SJSA1 (cell line): Measurements from ENCODE around the gene ANKRD29. TPM values are rescaled to one million over a fixed set of nuclear protein-coding genes. Genes with fewer than 3 reads are reported as not detected.
"Not testable (repeated sequence)": the region's sequence is repeated elsewhere in the genome, so short reads cannot be mapped to it uniquely, and the experiment has no call there.

Experiments
- DNase-seq, 2 experiments: peaks; one replicate each; pipeline ENCODE4 v3.0.0-alpha.2; 2015 to 2020; ENCODE audit warnings: low spot score in 2 of 2, low read depth in 1 of 2
- H3K27ac ChIP-seq: fragments of 250-450 bp; sonication (Bioruptor Pico); 2 replicates; pipeline ENCODE4 v1.5.1; 2020; ENCODE audit warnings: mild to moderate bottlenecking, moderate library complexity
- H3K27me3 ChIP-seq: fragments of 250-450 bp; sonication (Bioruptor Pico); replicated peaks from 2 replicates; pipeline ENCODE4 v1.5.1; 2020; ENCODE audit warnings: mild to moderate bottlenecking, moderate library complexity
- H3K36me3 ChIP-seq: fragments of 250-450 bp; sonication (Bioruptor Pico); 2 replicates; pipeline ENCODE4 v1.5.1; 2020; ENCODE audit warnings: mild to moderate bottlenecking
- H3K4me1 ChIP-seq: fragments of 250-450 bp; sonication (Bioruptor Pico); replicated peaks from 2 replicates; pipeline ENCODE4 v1.6.1; 2021; ENCODE audit warnings: mild to moderate bottlenecking
- H3K4me3 ChIP-seq: fragments of 250-450 bp; sonication (Bioruptor Pico); 2 replicates; pipeline ENCODE4 v1.5.1; 2020; ENCODE audit warnings: mild to moderate bottlenecking
- H3K9me3 ChIP-seq: fragments of 250-450 bp; sonication (Bioruptor Pico); replicated peaks from 2 replicates; pipeline ENCODE4 v1.5.1; 2020; ENCODE audit warnings: mild to moderate bottlenecking
- total RNA-seq: library from RNA; depleted of rRNA; stranded (reverse); fragments of >200 nt; shearing (Covaris generic); gene quantifications from 2 replicates; pipeline ENCODE4 v1.2.3, GENCODE V29; 2014

The ANKRD29 gene
- total RNA-seq, 1 experiment from 2014 or later, result 0.34 TPM

DNA sequence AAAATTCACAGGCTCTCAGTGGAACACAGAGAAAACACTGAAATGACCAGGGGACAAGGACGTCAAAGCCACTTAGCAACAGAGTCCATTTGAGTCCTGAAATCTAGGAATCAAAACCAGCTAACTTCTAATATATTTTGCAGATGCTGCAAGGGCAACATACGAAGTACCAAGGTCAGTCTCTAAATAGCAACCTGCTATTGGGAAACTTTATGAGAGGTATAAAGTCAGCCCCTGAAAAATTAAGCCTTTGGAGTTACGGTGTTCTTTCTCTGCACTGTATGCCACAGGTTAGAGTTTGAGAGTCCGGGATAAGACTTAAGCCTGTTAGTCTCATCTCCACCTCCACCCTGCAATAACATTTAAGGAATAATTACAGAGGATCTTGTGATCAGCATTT is 89.7 kb downstream of the ANKRD29 start:
- H3K27ac ChIP-seq, result no peak overlapping the region
- H3K4me1 ChIP-seq, result peaks cover 20% of the 10 kb centered on the region
- DNase-seq, result no peak
- H3K4me3 ChIP-seq, result no peak overlapping the region
- H3K9me3 ChIP-seq, result no peaks in the 10 kb centered on the region
- H3K27me3 ChIP-seq, result no peaks in the 10 kb centered on the region
- peaks cover 55% of the 10 kb centered on the region for H3K36me3 ChIP-seq

DNA sequence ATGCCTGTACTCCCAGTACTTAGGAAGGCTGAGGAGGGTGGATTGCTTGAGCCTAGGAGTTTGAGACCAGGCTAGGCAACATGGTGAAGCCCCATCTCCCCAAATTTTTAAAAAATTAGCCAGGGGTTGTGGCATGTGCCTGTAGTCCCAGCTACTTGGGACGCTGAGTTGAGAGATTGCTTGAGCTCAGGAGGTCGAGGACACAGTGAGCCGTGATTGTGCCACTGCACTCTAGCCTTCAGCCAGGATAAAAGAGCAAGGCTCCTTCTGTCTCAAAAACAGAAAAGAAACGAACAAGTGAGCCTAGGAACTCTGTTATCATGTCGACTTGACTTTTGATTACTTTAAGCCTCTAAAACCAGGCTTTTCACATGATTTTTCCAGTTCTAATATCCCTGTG is 90.1 kb downstream of the ANKRD29 start:
- H3K27me3 ChIP-seq, result no peaks in the 10 kb centered on the region
- H3K36me3 ChIP-seq, result peaks cover 59% of the 10 kb centered on the region
- H3K9me3 ChIP-seq, result no peaks in the 10 kb centered on the region
- no peak overlapping the region for H3K4me3 ChIP-seq
- peaks cover 20% of the 10 kb centered on the region for H3K4me1 ChIP-seq
- no peak overlapping the region for H3K27ac ChIP-seq
- DNase-seq, result no peak

GRCh38 chr18:23572012-23572411 is 90.7 kb downstream of the ANKRD29 start:
- Histone ChIP-seq H3K36me3 (peaks cover 65% of the 10 kb centered on the region), H3K4me1 (peaks cover 20% of the 10 kb centered on the region), H3K27me3 (no peaks in the 10 kb centered on the region), H3K9me3 (no peaks in the 10 kb centered on the region), H3K27ac (no peak overlapping the region), H3K4me3 (no peak overlapping the region)
- DNase-seq, result no peak

- H3K4me1 ChIP-seq, result peaks cover 20% of the 10 kb centered on the region
- no peak overlapping the region for H3K4me3 ChIP-seq
- H3K27ac ChIP-seq, result no peak overlapping the region
- H3K9me3 ChIP-seq, result no peaks in the 10 kb centered on the region
- H3K27me3 ChIP-seq, result no peaks in the 10 kb centered on the region
- DNase-seq, result no peak
- H3K36me3 ChIP-seq, result peaks cover 71% of the 10 kb centered on the region
Observed at GRCh38 chr18:23570912-23571504, 91.7 kb downstream of the ANKRD29 start.

DNA sequence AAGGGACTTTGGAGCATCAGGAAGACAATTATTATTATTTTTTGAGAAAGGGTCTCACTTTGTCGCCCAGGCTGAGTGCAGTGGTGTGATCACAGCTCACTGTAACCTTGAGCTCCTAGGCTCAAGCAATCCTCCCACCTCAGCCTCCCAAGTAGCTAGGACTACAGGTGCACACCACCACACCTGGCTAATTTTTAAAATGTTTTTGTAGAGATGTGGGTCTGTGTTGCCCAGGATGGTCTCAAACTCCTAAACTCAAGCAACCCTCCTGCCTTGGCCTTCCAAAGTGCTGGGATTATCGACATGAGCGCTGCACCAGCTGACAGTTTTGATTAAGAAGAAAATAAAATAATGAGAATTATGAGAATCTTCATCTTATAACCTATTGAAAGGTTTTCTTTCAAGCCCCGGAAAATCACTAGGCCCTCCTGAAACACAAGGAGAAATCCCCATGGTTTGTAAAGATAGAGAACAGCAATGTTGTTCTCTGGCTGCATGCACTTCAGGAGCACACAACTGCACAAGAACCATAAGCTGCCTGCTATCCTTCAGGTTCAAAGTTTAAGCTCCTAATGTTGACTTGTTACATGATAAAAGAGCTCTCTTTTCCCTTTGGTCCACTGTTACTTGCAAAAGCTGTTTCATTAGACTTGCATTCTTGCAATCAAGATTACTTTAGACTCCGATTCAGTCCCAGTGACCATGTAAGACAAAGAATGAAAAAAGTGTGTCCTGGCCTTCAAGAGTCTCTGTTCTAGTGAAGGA is 93.2 kb downstream of the ANKRD29 start:
- no peak for DNase-seq
- H3K27ac ChIP-seq, result no peak overlapping the region
- H3K36me3 ChIP-seq, result peaks cover 77% of the 10 kb centered on the region
- H3K27me3 ChIP-seq, result no peaks in the 10 kb centered on the region
- H3K9me3 ChIP-seq, result no peaks in the 10 kb centered on the region
- H3K4me1 ChIP-seq, result peaks cover 12% of the 10 kb centered on the region
- H3K4me3 ChIP-seq, result no peak overlapping the region

- peaks cover 80% of the 10 kb centered on the region for H3K36me3 ChIP-seq
- DNase-seq, result no peak
- H3K9me3 ChIP-seq, result no peaks in the 10 kb centered on the region
- no peak overlapping the region for H3K4me3 ChIP-seq
- H3K27me3 ChIP-seq, result no peaks in the 10 kb centered on the region
- H3K27ac ChIP-seq, result no peak overlapping the region
- peaks cover 8% of the 10 kb centered on the region for H3K4me1 ChIP-seq
Observed at GRCh38 chr18:23568281-23569138, 94.2 kb downstream of the ANKRD29 start.

- no peaks in the 10 kb centered on the region for H3K9me3 ChIP-seq
- peaks cover 7% of the 10 kb centered on the region; the same call in 1 of the 2 replicates for H3K4me1 ChIP-seq
- H3K36me3 ChIP-seq, result peaks cover 80% of the 10 kb centered on the region
- H3K4me3 ChIP-seq, result no peak overlapping the region
- no peaks in the 10 kb centered on the region for H3K27me3 ChIP-seq
- H3K27ac ChIP-seq, result no peak overlapping the region
- DNase-seq, result no peak
Observed at GRCh38 chr18:23567671-23568070, 95.0 kb downstream of the ANKRD29 start.

GRCh38 chr18:23565916-23566547 is 96.7 kb downstream of the ANKRD29 start:
- peaks cover 7% of the 10 kb centered on the region; the same call in 1 of the 2 replicates for H3K4me1 ChIP-seq
- DNase-seq, result no peak

GRCh38 chr18:23563377-23564043 is 99.2 kb downstream of the ANKRD29 start:
- Histone ChIP-seq H3K36me3 (peaks cover 76% of the 10 kb centered on the region), H3K9me3 (no peaks in the 10 kb centered on the region), H3K4me3 (no peak overlapping the region), H3K4me1 (peaks cover 7% of the 10 kb centered on the region; the same call in 1 of the 2 replicates), H3K27me3 (no peaks in the 10 kb centered on the region), H3K27ac (no peak overlapping the region)
- DNase-seq, result peak in 1 of 2 experiments; percentile 42

More at GRCh38 chr18:23565916-23566547, 96.7 kb downstream of the ANKRD29 start:
- Histone ChIP-seq H3K27ac (no peak overlapping the region), H3K9me3 (no peaks in the 10 kb centered on the region), H3K4me3 (no peak overlapping the region), H3K36me3 (peaks cover 84% of the 10 kb centered on the region), H3K27me3 (no peaks in the 10 kb centered on the region)

- Histone ChIP-seq H3K36me3 (peaks cover 74% of the 10 kb centered on the region), H3K4me1 (peaks cover 7% of the 10 kb centered on the region; the same call in 1 of the 2 replicates)
Observed at GRCh38 chr18:23560186-23560585, 102.5 kb downstream of the ANKRD29 start.

DNA sequence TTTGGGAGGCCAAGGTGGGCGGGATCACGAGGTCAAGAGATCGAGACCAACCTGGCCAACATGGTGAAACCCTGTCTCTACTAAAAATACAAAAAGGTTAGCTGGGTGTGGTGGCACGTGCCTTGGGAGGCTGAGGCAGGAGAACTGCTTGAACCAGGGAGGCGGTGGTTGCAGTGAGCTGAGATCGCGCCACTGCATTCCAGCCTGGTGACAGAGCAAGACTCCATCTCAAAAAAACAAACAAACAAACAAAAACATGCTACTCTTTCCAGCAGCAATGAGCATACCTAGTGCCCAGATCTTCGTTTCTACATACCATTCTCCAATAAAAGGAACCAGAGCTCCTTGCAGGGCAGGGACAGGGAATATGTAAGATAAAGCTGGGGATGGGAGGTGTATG is 105.2 kb downstream of the ANKRD29 start:
- not testable (repeated sequence) for H3K9me3 ChIP-seq, DNase-seq, H3K27me3 ChIP-seq, H3K27ac ChIP-seq, H3K4me1 ChIP-seq, H3K4me3 ChIP-seq
- H3K36me3 ChIP-seq, result peaks cover 79% of the 10 kb centered on the region

More at GRCh38 chr18:23560186-23560585, 102.5 kb downstream of the ANKRD29 start:
- no peak overlapping the region for H3K27ac ChIP-seq
- no peaks in the 10 kb centered on the region for H3K27me3 ChIP-seq
- H3K4me3 ChIP-seq, result no peak overlapping the region
- DNase-seq, result no peak
- H3K9me3 ChIP-seq, result no peaks in the 10 kb centered on the region

DNA sequence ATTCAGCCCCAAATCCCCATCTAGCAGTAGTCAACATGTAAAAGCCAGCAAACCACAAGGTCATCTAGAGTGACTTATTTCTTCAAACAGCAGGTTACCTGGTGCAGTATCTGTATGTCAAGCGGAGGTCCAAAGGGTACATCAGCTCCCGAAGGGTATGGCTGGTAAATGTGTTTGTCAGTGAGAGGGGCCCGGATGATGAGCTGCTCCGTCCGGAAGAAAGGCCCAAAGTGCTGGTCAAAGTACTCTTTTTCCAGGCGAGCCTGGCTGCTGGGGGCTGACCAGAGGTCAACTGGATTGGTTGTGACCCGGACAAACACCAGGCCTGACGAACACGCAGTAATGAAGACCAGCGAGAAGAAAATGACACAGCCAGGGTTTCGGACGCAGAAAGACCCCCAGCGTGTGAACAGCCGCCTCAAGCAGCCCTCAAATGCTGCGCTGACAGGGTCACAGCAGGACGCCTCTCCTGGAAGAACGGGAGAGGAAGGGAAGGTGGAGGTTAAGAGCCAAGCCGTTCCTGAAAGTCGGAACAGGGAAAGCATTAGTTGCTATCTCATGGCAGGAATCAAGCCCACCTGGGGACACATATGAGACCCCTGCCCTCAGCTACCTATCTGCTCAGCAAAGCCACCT is 106.4 kb downstream of the ANKRD29 start:
- H3K27me3 ChIP-seq, result no peaks in the 10 kb centered on the region
- no peak overlapping the region for H3K4me3 ChIP-seq
- no peaks in the 10 kb centered on the region for H3K4me1 ChIP-seq
- H3K9me3 ChIP-seq, result no peaks in the 10 kb centered on the region
- H3K27ac ChIP-seq, result no peak overlapping the region
- no peak for DNase-seq
- H3K36me3 ChIP-seq, result peaks cover 78% of the 10 kb centered on the region
